HCT116 (cell line): ENCODE results near the gene NIPA2. TPM values are rescaled to one million over a fixed set of nuclear protein-coding genes. Genes with fewer than 3 reads are reported as not detected.

Experiments
- ATAC-seq: fragments of 200-7000 bp; cut with Tn5 transposase; 2 replicates; pipeline ENCODE4 v1.9.1; 2020; ENCODE audit warnings: mild to moderate bottlenecking, moderate library complexity
- BruUV-seq: library from RNA; stranded (reverse); fragments of 400-500 nt; replicated peaks from 2 replicates; lab custom pipeline; 2021; lab: Mats Ljungman, UMichigan
- CTCF ChIA-PET: fragments of 300-600 bp; sonication (Branson Sonifier 250); formaldehyde crosslinking; loops from one replicate; lab custom pipeline; 2021; ENCODE audit warnings: antibody characterized with exemption; lab: Charles Lee
- POLR2A ChIA-PET: fragments of 300-600, 350-600 bp; sonication (Branson Sonifier 250); formaldehyde crosslinking; loops from one replicate; lab custom pipeline; 2021; ENCODE audit warnings: antibody characterized with exemption; lab: Charles Lee
- RAD21 ChIA-PET, 2 experiments: fragments of 300-600 bp; sonication (Branson Sonifier 250); formaldehyde crosslinking; loops; one replicate each; lab custom pipeline; 2023; ENCODE audit warnings: low total read pairs in 2 of 2; ENCODE audit not compliant: uncharacterized antibody in 2 of 2, unreplicated experiment in 2 of 2, low non-redundant PET in 1 of 2; lab: Charles Lee
- DNase-seq: peaks from one replicate; pipeline ENCODE4 v3.0.0-alpha.2; 2010; ENCODE audit warnings: low read depth, low spot score
- H2AFZ ChIP-seq: fragments of 200-600 bp; shearing (Covaris generic), sonication (generic); 2 replicates; pipeline ENCODE4 v1.6.1; 2017; ENCODE audit warnings: low read depth, mixed run types, mixed read lengths, antibody characterized with exemption, low read length; ENCODE audit not compliant: poor library complexity, severe bottlenecking
- H3K27ac ChIP-seq: 2 replicates; pipeline ENCODE4 v1.5.1; 2012; ENCODE audit warnings: low read depth, low read length
- H3K27me3 ChIP-seq: fragments of 200-600 bp; sonication (generic); 2 replicates; pipeline ENCODE4 v1.6.1; 2016; ENCODE audit warnings: mixed run types, low read length, mixed read lengths; ENCODE audit not compliant: insufficient read depth
- H3K36me3 ChIP-seq, 2 experiments: fragments of 200-500 bp in 1 of 2; fragments of 200-600 bp in 1 of 2; sonication (Bioruptor generic) in 1 of 2; sonication (generic) in 1 of 2; 2 replicates each; pipeline versions ENCODE4 v1.5.1 to v1.6.1; 2014 to 2016; ENCODE audit warnings: low read length in 2 of 2, inconsistent platforms in 1 of 2, mixed read lengths in 1 of 2, mixed run types in 1 of 2; ENCODE audit not compliant: insufficient read depth in 2 of 2, control insufficient read depth in 1 of 2
- H3K4me1 ChIP-seq, 2 experiments: fragments of 200-600 bp in 1 of 2; sonication (generic) in 1 of 2; 2 replicates each; pipeline versions ENCODE4 v1.5.1 to v1.6.1; 2012 to 2017; ENCODE audit warnings: low read length in 2 of 2, inconsistent platforms in 1 of 2, mild to moderate bottlenecking in 1 of 2, mixed read lengths in 1 of 2, mixed run types in 1 of 2, moderate library complexity in 1 of 2; ENCODE audit not compliant: insufficient read depth in 2 of 2, control insufficient read depth in 1 of 2
- H3K4me2 ChIP-seq: fragments of 200-600 bp; sonication (generic); 2 replicates; pipeline ENCODE4 v1.6.1; 2017; ENCODE audit warnings: mixed run types, low read length, mixed read lengths
- H3K4me3 ChIP-seq, 2 experiments: fragments of 200-600 bp in 1 of 2; sonication (generic) in 1 of 2; replicated peaks in 1 of 2; 2 replicates each; pipeline ENCODE4 v1.5.1; 2011 to 2016; ENCODE audit warnings: low read length in 2 of 2, control low read depth in 1 of 2, low read depth in 1 of 2, mild to moderate bottlenecking in 1 of 2, mixed read lengths in 1 of 2, mixed run types in 1 of 2
- H3K79me2 ChIP-seq: fragments of 200-600 bp; sonication (generic); 2 replicates; pipeline ENCODE4 v1.6.1; 2017; ENCODE audit warnings: mild to moderate bottlenecking, mixed run types, low read length, moderate library complexity, mixed read lengths; ENCODE audit not compliant: insufficient read depth
- H3K9ac ChIP-seq: fragments of 200-600 bp; sonication (generic); 2 replicates; pipeline ENCODE4 v1.6.1; 2016; ENCODE audit warnings: low read length, mixed read lengths
- H3K9me2 ChIP-seq: fragments of 200-600 bp; sonication (generic), shearing (Covaris generic); 2 replicates; pipeline ENCODE4 v1.6.1; 2017; ENCODE audit warnings: mixed run types, mild to moderate bottlenecking, moderate library complexity; ENCODE audit not compliant: insufficient read depth
- H3K9me3 ChIP-seq, 2 experiments: fragments of 200-500 bp in 1 of 2; fragments of 200-600 bp in 1 of 2; sonication (Bioruptor generic) in 1 of 2; sonication (generic) in 1 of 2; 2 replicates each; pipeline ENCODE4 v1.6.1; 2014 to 2017; ENCODE audit warnings: low read length in 2 of 2, mixed read lengths in 2 of 2, inconsistent platforms in 1 of 2, low read depth in 1 of 2, mild to moderate bottlenecking in 1 of 2, mixed run types in 1 of 2, moderate library complexity in 1 of 2; ENCODE audit not compliant: control insufficient read depth in 1 of 2, insufficient read depth in 1 of 2
- H4K20me1 ChIP-seq: fragments of 200-600 bp; sonication (generic), shearing (Covaris generic); 2 replicates; pipeline ENCODE4 v1.6.1; 2017; ENCODE audit warnings: mixed run types, mild to moderate bottlenecking, moderate library complexity; ENCODE audit not compliant: insufficient read depth
- CEBPB ChIP-seq: IDR thresholded peaks from 2 replicates; pipeline ENCODE4 v1.6.1; 2012; ENCODE audit warnings: low read depth
- EGR1 ChIP-seq: IDR thresholded peaks from 2 replicates; pipeline ENCODE4 v1.6.1; 2012; ENCODE audit warnings: low read depth
- POLR2A ChIP-seq: IDR thresholded peaks from 2 replicates; pipeline ENCODE4 v1.7.0; 2011; ENCODE audit warnings: borderline replicate concordance; ENCODE audit not compliant: insufficient read depth, insufficient read length; ENCODE audit errors: extremely low read depth
- SIN3A ChIP-seq: IDR thresholded peaks from 2 replicates; pipeline ENCODE4 v1.6.1; 2012; ENCODE audit warnings: low read depth
- SP1 ChIP-seq: IDR thresholded peaks from 2 replicates; pipeline ENCODE4 v1.6.1; 2012; ENCODE audit warnings: low read depth
- TCF7L2 ChIP-seq: IDR thresholded peaks from 2 replicates; pipeline ENCODE4 v1.7.0; 2011; ENCODE audit warnings: borderline replicate concordance, inconsistent platforms; ENCODE audit not compliant: insufficient read depth, insufficient read length; ENCODE audit errors: extremely low read depth
- ZNF274 ChIP-seq: fragments of 200-500 bp; sonication (Bioruptor generic); IDR thresholded peaks from 2 replicates; pipeline ENCODE4 v1.6.1; 2014; ENCODE audit warnings: mild to moderate bottlenecking, low read depth, low read length, inconsistent platforms
- intact Hi-C: fragments of 100-400 bp; cut with micrococcal nuclease; formaldehyde crosslinking; loops from 2 replicates; pipeline ENCODE4 v1.10.0; 2022
- total RNA-seq: library from RNA; stranded (reverse); gene quantifications from one replicate; pipeline ENCODE4 v1.2.1, GENCODE V29; 2021; ENCODE audit not compliant: unreplicated experiment
- TF ChIP-seq, protein P1 (sequence below), 3 experiments: fragments of 200-600 bp in 1 of 3; sonication (generic) in 1 of 3; IDR thresholded peaks in 2 of 3; conservative IDR thresholded peaks in 1 of 3; 2 replicates each; pipeline ENCODE4 v1.5.1; 2012 to 2017; ENCODE audit warnings: low read depth in 2 of 3, low read length in 2 of 3, antibody characterized with exemption in 1 of 3, borderline replicate concordance in 1 of 3, control low read depth in 1 of 3, mild to moderate bottlenecking in 1 of 3, mixed read lengths in 1 of 3, mixed run types in 1 of 3, moderate library complexity in 1 of 3; ENCODE audit not compliant: insufficient read depth in 1 of 3
- TF ChIP-seq, protein P2 (sequence below): IDR thresholded peaks from 2 replicates; pipeline ENCODE4 v1.6.1; 2011; ENCODE audit warnings: mild to moderate bottlenecking, low read length, moderate library complexity; ENCODE audit not compliant: insufficient replicate concordance; ENCODE audit errors: extremely low read depth
- TF ChIP-seq, protein P3 (sequence below): IDR thresholded peaks from 2 replicates; pipeline ENCODE4 v1.6.1; 2012

Gene NIPA2
- total RNA-seq, 1 experiment from 2014 or later: 54.4 TPM

DNA sequence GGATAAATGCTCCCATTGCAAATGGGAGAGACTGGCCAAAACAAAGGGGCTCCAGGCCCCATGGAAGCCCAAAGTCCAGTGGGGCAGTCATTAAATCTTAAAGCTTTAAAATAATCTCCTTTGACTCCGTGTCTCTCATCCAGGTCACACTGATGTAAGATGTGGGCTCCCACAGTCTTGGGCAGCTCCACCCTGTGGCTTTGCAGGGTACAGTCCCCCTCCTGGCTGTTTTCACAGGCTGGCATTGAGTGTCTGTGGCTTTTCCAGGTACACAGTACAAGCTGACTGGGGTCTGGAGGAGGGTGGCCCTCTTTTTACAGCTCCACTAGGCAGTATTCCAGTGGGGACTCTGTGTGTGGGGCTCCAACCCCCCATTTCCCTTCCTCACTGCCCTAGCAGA, 45.9 kb downstream of the NIPA2 start:
- CTCF ChIA-PET: no interaction called here
- POLR2A ChIA-PET: no interaction called here

DNA sequence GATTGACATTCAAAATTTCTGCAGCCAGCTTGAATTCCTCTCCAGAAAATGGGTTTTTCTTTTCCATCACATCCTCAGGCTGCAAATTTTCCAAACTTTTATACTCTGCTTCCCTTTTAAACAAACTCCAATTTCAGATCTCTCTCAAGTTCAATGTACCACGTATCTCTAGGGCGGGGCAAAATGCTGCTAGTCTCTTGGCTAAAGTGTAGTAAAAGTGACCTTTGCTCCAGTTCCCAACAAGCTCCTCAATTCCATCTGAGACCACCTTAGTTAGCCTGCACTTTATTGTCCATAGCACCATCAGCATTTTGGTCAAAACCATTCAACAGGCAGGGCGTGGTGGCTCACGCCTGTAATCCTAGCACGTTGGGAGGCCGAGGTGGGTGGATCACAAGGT, 46.7 kb downstream of the NIPA2 start:
- peaks cover 10 to 16% of the 10 kb centered on the region in 2 experiments for H3K36me3 ChIP-seq

More for the DNA sequence above, 45.9 kb downstream of the NIPA2 start:
- no TSS peak for BruUV-seq
- RAD21 ChIA-PET: no interaction called here
- Histone ChIP-seq H3K27me3 (no peaks in the 10 kb centered on the region), H3K9me2 (no peaks in the 10 kb centered on the region), H3K4me1 (peaks cover 0 to 4% of the 10 kb centered on the region in 2 experiments; a peak in 1 of 4 replicates), H4K20me1 (no peaks in the 10 kb centered on the region), H2AFZ (no peak overlapping the region), H3K9me3 (no peaks in the 10 kb centered on the region), H3K9ac (no peak overlapping the region), H3K27ac (no peak overlapping the region), H3K36me3 (peaks cover 10 to 16% of the 10 kb centered on the region in 2 experiments), H3K79me2 (no peaks in the 10 kb centered on the region), H3K4me3 (no peak overlapping the region), H3K4me2 (no peak overlapping the region)
- intact Hi-C loops: no loop called here
- ATAC-seq (peak; percentile 79), DNase-seq (no peak)
- TF ChIP-seq, protein P1, sequence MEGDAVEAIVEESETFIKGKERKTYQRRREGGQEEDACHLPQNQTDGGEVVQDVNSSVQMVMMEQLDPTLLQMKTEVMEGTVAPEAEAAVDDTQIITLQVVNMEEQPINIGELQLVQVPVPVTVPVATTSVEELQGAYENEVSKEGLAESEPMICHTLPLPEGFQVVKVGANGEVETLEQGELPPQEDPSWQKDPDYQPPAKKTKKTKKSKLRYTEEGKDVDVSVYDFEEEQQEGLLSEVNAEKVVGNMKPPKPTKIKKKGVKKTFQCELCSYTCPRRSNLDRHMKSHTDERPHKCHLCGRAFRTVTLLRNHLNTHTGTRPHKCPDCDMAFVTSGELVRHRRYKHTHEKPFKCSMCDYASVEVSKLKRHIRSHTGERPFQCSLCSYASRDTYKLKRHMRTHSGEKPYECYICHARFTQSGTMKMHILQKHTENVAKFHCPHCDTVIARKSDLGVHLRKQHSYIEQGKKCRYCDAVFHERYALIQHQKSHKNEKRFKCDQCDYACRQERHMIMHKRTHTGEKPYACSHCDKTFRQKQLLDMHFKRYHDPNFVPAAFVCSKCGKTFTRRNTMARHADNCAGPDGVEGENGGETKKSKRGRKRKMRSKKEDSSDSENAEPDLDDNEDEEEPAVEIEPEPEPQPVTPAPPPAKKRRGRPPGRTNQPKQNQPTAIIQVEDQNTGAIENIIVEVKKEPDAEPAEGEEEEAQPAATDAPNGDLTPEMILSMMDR (IDR thresholded peaks at IDR 0.05 in 2 of 3, conservative IDR thresholded peaks at IDR 0.05 in 1 of 3; ENCODE audit: borderline replicate concordance in 1 of 3, insufficient read depth in 1 of 3, low read depth in 2 of 3, low read length in 2 of 3): peak in 2 of 3 experiments; percentile 41 to 44; a peak in 3 of 6 replicates
- TF ChIP-seq POLR2A: no peak

More for the DNA sequence above, 46.7 kb downstream of the NIPA2 start:
- DNase-seq (no peak), ATAC-seq (no peak)
- Histone ChIP-seq H3K9ac (no peak overlapping the region), H3K79me2 (no peaks in the 10 kb centered on the region), H3K9me3 (no peaks in the 10 kb centered on the region), H3K27ac (no peak overlapping the region), H3K9me2 (no peaks in the 10 kb centered on the region), H3K4me1 (peaks cover 0 to 4% of the 10 kb centered on the region in 2 experiments; a peak in 1 of 4 replicates), H4K20me1 (no peaks in the 10 kb centered on the region), H3K4me2 (no peak overlapping the region), H2AFZ (no peak overlapping the region), H3K4me3 (no peak overlapping the region), H3K27me3 (no peaks in the 10 kb centered on the region)
- TF ChIP-seq, protein P2, sequence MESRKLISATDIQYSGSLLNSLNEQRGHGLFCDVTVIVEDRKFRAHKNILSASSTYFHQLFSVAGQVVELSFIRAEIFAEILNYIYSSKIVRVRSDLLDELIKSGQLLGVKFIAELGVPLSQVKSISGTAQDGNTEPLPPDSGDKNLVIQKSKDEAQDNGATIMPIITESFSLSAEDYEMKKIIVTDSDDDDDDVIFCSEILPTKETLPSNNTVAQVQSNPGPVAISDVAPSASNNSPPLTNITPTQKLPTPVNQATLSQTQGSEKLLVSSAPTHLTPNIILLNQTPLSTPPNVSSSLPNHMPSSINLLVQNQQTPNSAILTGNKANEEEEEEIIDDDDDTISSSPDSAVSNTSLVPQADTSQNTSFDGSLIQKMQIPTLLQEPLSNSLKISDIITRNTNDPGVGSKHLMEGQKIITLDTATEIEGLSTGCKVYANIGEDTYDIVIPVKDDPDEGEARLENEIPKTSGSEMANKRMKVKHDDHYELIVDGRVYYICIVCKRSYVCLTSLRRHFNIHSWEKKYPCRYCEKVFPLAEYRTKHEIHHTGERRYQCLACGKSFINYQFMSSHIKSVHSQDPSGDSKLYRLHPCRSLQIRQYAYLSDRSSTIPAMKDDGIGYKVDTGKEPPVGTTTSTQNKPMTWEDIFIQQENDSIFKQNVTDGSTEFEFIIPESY: no peak
- TF ChIP-seq ZNF274 (no peak), SIN3A (no peak), SP1 (no peak), EGR1 (no peak), TCF7L2 (no peak), CEBPB (no peak)
- TF ChIP-seq, protein P3, sequence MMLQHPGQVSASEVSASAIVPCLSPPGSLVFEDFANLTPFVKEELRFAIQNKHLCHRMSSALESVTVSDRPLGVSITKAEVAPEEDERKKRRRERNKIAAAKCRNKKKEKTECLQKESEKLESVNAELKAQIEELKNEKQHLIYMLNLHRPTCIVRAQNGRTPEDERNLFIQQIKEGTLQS: no peak
- intact Hi-C loops: no loop called here
- no TSS peak for BruUV-seq
- CTCF ChIA-PET: no interaction called here
- RAD21 ChIA-PET: no interaction called here
- POLR2A ChIA-PET: no interaction called here
